Hepatocyte (in vitro differentiated cells): ENCODE measurements around the gene RGS19.

Experiments
- CTCF ChIP-seq: fragments of 200-600 bp; sonication (generic); IDR thresholded peaks from 2 replicates; pipeline ENCODE4 v1.5.1; 2016; ENCODE audit warnings: antibody characterized with exemption, mild to moderate bottlenecking; ENCODE audit not compliant: poor library complexity
- EZH2phosphoT487 ChIP-seq: fragments of 200-600 bp; sonication (generic); IDR thresholded peaks from one replicate; pipeline ENCODE4 v1.6.1; 2018; ENCODE audit warnings: antibody characterized with exemption, mild to moderate bottlenecking, low read depth, moderate library complexity; ENCODE audit not compliant: unreplicated experiment, severe bottlenecking

GRCh38 chr20:64106981-64107735, 27.8 kb upstream of the RGS19 start, which contains the start of gene NPBWR2:
- no peak for TF ChIP-seq CTCF
- TF ChIP-seq EZH2phosphoT487 = no peak
